LNCAP (cell line): ENCODE data around the gene MBOAT7.

Source experiments
- TF ChIP-seq, protein P1 (sequence below): fragments of 450-650 bp; IDR thresholded peaks from 2 replicates; pipeline ENCODE4 v1.5.1; 2017; ENCODE audit warnings: mild to moderate bottlenecking

The MBOAT7 gene

DNA sequence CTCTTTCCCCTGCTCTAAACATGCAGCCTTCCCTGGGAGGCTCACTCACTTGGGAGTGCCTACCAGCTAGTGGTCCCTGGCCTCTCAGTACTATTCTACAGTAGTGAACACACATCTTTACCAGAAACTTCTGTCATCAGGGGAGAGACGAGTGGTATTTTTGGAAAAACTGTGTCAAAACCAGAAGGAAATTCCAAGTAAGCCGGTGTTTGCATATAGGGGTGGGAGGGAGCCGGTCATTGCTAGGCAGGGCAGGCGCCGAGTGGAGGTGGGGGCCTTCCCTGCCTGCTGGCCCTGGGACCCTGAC is 18.2 kb upstream of the MBOAT7 start:
- TF ChIP-seq, protein P1, sequence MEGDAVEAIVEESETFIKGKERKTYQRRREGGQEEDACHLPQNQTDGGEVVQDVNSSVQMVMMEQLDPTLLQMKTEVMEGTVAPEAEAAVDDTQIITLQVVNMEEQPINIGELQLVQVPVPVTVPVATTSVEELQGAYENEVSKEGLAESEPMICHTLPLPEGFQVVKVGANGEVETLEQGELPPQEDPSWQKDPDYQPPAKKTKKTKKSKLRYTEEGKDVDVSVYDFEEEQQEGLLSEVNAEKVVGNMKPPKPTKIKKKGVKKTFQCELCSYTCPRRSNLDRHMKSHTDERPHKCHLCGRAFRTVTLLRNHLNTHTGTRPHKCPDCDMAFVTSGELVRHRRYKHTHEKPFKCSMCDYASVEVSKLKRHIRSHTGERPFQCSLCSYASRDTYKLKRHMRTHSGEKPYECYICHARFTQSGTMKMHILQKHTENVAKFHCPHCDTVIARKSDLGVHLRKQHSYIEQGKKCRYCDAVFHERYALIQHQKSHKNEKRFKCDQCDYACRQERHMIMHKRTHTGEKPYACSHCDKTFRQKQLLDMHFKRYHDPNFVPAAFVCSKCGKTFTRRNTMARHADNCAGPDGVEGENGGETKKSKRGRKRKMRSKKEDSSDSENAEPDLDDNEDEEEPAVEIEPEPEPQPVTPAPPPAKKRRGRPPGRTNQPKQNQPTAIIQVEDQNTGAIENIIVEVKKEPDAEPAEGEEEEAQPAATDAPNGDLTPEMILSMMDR: no peak

- TF ChIP-seq, protein P1: no peak
Observed at GRCh38 chr19:54206831-54207177, 17.4 kb upstream of the MBOAT7 start.

- TF ChIP-seq, protein P1: no peak
Observed at GRCh38 chr19:54206030-54206830, 16.9 kb upstream of the MBOAT7 start.

GRCh38 chr19:54204767-54205468 is 15.5 kb upstream of the MBOAT7 start:
- TF ChIP-seq, protein P1: no peak

GRCh38 chr19:54203151-54203611 is 13.8 kb upstream of the MBOAT7 start:
- TF ChIP-seq, protein P1: no peak

DNA sequence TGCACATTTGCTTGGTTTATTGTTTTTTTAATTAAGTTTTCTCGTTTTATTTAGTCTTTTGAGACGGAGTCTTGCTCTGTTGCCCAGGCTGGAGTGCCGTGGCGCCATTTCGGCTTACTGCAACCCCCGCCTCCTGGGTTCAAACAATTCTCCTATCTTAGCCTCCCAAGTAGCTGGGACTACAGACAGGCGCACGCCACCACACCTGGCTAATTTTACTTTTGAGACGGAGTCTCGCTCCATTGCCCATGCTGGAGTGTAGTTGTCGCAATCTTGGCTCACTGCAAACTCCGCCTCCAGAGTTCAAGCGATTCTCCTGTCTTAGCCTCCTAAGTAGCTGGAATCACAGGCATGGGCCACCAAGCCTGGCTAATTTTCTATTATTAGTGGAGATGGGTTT is 12.6 kb upstream of the MBOAT7 start:
- TF ChIP-seq, protein P1: no peak

- TF ChIP-seq, protein P1: no peak
Observed at GRCh38 chr19:54201172-54201701, 11.9 kb upstream of the MBOAT7 start.
